GM21360 (cell line): ENCODE results near the gene RAPGEF5.

Source experiments
- ATAC-seq: cut with Tn5 transposase; IDR thresholded peaks from one replicate; pipeline ENCODE4 v1.9.1; 2021; ENCODE audit warnings: mild to moderate bottlenecking, moderate library complexity; ENCODE audit not compliant: unreplicated experiment

RAPGEF5 gene

GRCh38 chr7:22195397-22196172, 161.4 kb downstream of the RAPGEF5 start:
- no peak for ATAC-seq

DNA sequence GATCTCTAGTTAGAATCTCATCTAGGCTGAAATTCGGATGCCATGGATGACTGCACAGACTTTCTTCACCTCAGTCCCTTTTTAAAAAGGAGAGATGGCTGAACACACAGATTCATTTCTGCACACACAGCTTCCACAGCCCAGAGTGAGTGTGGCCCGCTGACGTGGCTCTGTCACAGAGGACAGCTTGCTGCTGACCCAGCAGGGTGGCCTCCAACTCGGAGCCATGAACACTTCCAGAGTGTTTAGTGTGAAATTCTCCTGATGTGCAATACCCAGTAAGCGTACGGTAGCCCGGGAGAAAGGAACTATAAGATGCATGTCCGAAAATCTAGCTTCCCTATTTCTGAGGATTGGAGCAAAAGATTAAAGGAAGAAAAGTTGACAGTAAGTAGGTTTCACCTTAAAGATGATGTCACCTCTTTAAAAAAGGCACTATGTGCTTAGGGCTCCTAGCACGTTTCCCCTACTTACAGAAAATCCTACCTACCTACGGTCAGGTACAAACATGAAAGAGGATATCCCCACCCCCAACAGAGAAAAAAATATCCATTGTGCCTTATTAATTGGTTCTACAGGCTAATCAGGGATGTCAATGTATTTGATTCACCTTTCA, 162.2 kb downstream of the RAPGEF5 start:
- no peak for ATAC-seq

GRCh38 chr7:22193450-22193983, 163.4 kb downstream of the RAPGEF5 start:
- ATAC-seq = no peak

- no peak for ATAC-seq
Observed at GRCh38 chr7:22192801-22193200, 164.2 kb downstream of the RAPGEF5 start.

DNA sequence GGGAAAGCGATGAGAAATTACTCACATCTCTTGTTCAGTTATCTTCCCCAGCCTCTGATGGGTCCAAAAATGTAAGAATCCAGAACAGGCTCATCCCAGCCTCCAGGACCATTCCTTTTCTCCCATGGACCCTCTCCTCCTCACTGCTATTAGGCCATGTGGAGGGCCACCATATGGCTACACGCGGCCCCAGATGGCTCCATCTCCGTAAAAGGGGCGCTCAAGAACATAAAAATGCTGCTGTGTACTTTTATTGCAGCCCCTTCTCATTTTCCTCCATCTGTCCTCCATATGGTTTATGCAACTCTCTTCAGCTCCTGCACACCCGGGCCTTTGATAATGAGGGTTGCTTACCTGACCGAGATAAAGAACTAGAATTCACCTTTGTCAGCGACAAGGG, 166.2 kb downstream of the RAPGEF5 start:
- no peak for ATAC-seq

- no peak for ATAC-seq
Observed at GRCh38 chr7:22189741-22190140, 167.2 kb downstream of the RAPGEF5 start.

DNA sequence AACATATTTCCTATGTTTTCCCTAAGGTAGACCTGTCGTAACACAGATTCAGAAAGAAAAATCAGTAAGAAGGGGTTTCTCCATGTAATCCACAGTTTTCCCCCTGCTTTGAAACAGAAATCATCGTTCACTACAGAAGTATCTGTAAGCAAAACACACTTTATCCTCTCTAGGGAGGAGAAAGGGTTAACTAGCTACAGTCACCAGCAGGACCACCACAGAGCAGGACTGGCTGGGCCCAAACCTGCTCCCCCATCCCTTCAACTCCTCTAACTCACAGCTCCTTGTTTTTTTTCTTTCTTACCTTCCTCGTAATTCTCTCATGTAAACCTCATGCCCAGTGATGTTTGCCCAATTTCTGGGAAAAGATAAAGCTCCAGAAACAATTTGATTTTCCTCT, 167.7 kb downstream of the RAPGEF5 start:
- ATAC-seq = no peak

DNA sequence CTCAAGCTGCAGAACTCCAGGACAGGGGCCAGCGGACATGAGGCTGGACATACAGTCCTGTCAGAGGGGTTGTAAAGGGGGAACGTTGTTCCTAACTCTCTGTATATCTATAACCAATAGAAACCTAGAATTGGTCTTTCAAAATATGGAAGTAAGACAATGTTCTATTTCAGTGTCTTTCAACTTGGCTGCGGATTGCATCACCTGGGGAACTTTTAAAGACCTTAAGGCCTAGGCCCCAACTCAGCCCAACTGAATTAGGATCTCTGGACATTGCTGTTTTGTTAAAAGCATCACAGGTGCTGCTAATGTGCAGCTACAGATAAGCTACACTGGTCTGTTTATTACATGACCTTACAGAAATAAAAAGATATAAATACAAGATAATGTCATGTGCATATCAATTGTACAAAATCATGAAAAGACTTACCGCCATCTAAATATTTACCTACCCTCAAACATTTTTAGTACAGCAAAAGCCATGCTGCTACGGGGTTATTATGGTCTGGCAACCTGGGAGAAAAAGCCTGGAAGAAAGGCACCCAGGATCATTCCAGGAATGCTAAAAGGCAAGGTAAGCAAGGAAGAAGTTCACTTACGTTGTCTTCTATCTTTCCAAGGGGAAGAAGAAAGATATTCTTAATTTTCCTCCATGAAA, 169.1 kb downstream of the RAPGEF5 start:
- no peak for ATAC-seq

DNA sequence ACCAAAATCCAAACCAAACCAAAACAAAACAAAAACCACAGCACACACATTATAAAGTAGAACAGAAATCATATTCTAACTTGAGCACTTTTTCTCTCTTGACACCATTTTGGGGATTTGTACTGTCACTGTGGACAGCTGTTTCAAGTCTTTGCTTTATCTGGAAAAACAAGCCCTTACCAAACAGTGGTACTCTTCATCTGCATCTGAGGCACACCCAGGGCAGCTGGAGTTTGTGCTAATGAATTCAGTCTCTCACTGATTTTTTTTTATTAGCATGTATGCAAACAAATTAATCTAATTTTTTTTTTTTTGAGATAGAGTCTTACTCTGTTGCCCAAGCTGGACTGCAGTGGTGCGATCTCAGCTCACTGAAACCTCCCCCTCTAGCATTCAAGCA, 171.4 kb downstream of the RAPGEF5 start:
- ATAC-seq = no peak

DNA sequence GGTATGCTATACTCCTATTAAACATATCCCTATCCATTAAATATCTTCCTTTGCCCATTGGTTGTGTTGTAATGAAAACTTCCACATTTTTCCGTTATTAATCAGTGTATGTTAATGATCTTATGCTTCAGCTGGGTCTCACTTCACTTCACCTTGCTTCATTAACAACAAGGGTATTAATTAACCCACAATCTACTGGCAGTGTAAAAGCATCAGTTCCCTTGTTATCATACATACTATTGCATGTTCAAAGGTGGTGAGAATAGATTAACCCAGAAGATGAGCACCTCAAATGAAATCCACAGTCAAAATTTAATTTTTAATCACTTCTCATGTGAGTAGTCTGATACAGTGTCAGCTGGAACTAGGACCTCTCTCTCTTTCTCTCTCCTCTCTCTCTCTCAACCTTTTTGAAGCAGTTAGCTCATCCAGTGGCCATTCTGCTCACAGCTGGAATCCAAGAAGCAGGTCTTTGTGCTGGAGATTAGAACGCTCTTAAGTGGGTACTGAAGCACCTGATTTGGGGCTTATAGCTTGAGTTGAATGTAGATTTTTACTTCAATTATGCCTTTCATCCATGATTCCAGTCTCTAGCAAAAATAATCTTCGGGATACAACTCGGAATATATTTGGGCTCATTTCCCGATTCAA, 172.3 kb downstream of the RAPGEF5 start:
- ATAC-seq = no peak

DNA sequence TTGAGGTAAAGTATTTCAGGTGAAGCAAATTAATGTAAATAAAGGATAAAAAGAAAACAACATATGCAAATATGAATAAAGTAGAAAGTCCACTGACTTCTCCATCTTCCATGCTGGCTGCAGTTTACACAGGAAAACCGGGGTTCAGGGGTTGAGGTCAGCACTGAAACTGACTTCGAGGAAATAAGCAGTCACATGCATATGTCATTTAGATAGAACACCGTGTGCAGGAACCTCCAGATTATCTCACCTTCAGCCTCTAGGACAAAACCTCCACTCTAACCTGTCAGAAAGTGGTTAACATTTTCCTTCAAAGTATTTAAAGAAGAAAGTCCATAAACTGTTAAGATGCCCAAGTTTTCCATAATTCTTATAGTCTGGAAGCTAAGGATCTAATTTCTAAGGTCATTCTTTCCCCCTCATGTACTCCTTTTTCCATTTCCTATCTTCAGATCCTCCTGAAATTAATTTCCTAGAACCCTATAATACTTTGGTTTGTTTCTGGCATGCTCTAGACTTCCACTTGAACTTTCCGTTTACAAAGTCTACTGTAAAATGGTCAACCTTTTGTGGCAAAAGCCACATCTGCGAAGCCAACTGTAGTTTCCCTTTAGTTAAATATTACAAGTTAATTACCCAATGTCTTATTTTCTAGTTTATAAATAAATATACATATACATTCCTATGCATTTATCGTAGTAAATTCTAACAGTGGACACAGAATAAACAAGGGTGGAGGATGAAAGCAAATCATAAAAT, 173.3 kb downstream of the RAPGEF5 start:
- ATAC-seq = no peak

DNA sequence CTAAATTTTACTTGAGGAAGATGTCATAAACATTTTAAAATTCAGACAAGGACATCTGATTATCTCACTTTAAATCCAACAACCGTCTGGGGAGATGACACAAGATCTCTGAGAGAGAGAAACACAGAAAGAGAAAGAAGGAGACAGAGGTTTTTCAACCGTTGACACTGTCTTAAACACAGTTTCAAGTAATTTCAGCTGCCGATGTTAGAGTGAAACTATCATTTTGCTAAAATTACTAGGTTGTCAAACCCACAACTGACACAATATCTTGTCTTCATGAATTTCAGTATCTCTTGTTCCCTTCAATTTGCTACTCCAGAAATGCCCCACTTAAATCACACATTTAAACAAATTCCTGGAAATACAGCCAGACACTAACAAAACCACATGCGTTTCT, 174.8 kb downstream of the RAPGEF5 start:
- ATAC-seq = no peak

DNA sequence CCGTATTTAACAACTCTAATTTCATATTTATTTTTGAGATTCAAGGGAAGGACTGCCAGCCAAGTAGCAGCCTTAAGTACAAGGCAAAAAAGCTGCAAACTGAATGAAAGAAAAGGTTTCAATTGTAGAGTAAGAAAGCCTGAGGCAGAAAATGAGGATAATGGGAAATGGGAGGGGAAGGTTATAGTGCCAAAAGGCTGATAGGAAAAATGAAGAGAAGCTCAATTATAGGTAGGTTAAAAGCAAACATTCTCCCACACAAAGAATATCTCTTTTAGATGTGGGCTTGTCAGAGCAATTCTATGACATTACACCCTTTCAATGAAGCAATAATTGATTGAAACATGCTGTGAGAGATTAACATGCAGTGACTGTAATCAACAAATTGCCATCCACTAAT, 175.3 kb downstream of the RAPGEF5 start:
- no peak for ATAC-seq

DNA sequence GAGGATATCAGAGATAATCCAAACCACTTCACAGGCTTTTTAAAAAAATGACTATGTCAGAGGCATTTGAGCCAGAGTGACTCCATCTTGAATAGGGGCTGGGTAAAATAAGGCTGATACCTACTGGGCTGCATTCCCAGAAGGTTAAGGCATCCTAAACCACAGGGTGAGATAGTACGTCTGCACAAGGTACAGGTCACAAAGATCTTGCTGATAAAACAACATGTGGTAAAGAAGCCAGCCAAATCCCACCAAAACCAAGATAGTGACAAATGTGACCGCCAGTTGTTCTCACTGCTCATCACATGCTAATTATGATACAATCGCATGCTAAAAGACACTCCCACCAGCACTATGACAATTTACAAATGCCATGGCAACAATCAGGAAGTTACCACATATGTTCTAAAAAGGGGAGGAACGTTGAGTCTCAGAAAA, 177.5 kb downstream of the RAPGEF5 start:
- no peak for ATAC-seq

- ATAC-seq = no peak
Observed at GRCh38 chr7:22178735-22179134, 178.2 kb downstream of the RAPGEF5 start.

DNA sequence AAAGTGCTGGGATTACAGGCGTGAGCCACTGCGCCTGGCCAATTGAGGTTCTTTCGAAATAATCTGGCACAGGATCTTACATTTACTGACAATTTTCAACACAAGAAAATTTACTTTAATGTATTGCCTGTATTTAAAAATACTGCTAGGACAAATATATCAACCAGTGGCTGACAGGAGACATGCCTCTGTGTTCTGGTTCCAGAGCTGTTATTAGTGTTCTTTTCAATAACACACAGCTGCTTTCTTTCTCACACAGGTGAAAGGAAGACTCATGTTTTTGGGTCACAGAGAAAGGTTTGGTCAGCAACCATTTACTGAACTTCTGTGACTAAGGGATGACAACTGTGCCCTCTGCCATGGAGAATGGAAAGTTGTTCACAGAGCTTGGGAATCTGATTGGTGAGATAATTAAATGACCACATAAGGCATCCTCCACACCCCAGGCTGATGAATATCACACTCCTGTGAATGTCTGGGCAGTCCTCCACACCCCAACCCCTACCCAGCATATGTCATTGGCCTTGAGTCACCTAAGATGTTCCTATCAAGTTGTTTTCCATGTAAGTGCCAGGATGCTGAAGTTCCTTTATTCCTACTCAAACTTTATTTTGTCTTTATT, 180.1 kb downstream of the RAPGEF5 start:
- no peak for ATAC-seq

DNA sequence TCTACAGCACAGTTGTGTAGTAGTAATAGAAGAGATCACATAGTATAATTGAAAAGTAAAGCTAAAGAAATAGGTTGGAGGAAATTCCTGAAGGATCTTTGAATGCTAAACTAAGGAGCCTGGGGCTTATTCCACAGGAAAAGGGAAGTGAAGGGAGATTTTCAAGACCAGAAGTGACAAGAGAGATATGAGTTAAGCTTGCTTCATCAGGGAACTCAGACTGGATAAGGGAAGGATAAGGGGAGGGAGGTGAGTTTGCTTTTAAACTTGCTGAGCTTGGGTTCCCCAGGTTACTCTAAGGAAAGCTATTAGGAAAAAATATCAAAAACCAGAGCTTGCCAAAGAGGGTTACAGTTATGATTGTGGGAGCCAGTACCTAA, 182.4 kb downstream of the RAPGEF5 start:
- no peak for ATAC-seq

DNA sequence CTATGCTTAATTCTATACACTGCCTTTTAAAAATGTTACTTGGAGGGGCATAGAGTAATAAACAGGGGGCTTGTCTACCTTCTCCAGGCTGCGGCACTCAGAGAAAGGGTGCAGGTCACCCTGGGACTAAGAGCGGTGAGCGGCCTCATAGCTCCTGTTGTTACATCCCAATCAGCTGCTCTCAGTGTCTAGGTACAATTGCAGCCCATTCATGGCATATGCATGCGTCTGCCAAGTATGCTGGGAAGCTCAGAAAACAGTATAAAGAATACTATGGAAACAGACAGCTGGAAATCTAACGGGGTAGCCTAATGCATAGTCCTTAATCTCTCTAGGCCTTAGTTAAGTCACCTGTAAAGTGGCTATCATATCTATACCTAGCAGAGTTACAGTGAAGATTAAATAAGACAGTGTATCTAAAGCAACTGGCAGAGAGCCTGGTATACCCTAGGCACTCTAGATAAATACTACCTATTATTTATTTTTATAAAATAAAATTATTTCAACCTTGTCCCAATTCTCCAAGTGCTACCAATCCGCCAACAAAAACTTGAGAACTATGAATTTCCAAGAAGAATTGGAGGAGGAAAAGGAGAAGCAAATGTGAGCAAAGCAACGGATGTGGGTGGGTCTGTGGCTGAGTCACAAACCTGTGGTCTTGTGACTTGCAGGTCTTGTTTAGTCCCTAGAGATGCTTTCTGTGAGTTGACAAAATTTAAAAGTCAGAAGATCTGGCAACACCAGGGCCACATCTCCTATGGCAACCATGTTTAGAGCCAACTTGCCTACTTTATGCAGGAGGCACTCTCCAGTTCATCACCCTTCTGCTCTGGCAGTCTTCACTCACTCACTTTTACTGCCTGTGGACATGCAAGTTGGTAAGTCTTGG, 183.0 kb downstream of the RAPGEF5 start:
- peak; percentile 94 for ATAC-seq

- ATAC-seq = no peak
Observed at GRCh38 chr7:22168129-22168634, 188.8 kb downstream of the RAPGEF5 start.
